ENCODE results near the gene RELN. TPM values are rescaled to one million over a fixed set of nuclear protein-coding genes. Genes with fewer than 3 reads are reported as not detected.

Gene RELN
- total and polyA plus RNA-seq, 2 donors (not counting 1 experiment from before 2014, with no cell fraction given) = not detected

DNA sequence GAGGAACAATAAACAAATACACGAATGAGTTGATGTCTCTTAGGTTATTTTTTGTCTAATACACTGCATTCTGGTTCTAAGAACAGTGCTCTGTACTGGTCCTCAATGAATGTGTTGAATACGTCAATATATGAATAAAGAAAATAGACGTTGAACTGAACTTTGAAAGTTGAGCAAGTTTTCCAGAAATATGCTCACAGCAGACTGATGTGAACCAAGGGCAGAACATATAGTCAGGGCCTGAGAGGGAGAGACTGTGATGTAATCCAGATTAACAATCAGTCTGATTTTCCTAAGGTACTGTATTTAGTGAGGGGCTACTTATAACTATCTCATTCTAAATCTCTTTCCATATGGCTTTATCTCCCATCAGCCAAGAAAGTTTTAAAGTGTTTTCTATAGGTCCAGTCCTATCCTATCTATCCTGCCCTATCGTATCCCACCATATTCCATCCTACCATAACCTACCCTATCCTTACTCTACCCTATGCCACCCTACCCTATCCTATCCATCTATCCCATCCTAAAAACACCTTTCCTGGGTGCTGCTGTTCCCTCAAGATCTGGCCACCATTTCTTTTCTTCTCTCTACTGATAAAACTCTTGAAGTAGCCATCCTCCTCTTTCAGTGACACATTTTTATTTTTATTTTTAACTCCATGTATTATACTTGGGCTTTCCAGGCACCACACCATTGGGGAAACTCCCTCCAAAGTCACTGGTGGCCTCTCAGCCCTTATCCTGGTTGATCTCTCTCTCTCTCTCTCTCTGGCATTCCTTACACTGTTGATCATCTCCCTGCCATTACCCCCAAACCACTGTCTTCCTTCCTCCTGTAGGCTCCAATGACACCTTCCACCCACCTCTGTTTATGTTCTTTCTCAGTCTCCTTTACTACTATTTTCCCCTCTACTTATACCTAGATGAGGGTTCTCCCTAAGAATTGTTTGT is 331.1 kb downstream of the RELN start:
- Histone ChIP-seq H4K20me1 (ENCODE audit: control insufficient read depth, insufficient read depth, low read length, poor library complexity, severe bottlenecking) (no peaks in the 10 kb centered on the region), H3K4me2 (replicated peaks; ENCODE audit: low read depth, low read length, poor library complexity, severe bottlenecking) (no peak overlapping the region), H3K27ac (ENCODE audit: low read length in 2 of 2) (no peak overlapping the region), H3K4me3 (ENCODE audit: control extremely low read depth in 1 of 5, extremely low read depth in 1 of 5, insufficient read depth in 1 of 5, low read depth in 2 of 5, low read length in 4 of 5) (no peak overlapping the region), H3K79me2 (ENCODE audit: control insufficient read depth, insufficient read depth, low read length) (no peaks in the 10 kb centered on the region), H3K9ac (ENCODE audit: low read length) (no peak overlapping the region), H2AFZ (ENCODE audit: insufficient read depth, low read depth, low read length, poor library complexity, severe bottlenecking) (no peak overlapping the region), H3K9me3 (ENCODE audit: control extremely low read depth in 1 of 3, control insufficient read depth in 2 of 3, insufficient read depth in 1 of 3, low read length in 2 of 3) (no peaks in the 10 kb centered on the region), H3K4me1 (ENCODE audit: control insufficient read depth in 2 of 2, insufficient read depth in 2 of 2, low read length in 2 of 2) (no peaks in the 10 kb centered on the region), H3K36me3 (replicated peaks in 1 of 2; ENCODE audit: control extremely low read depth in 1 of 2, control insufficient read depth in 1 of 2, extremely low read depth in 1 of 2, insufficient read depth in 2 of 2, low read length in 1 of 2) (no peaks in the 10 kb centered on the region), H3K27me3 (replicated peaks in 1 of 4; ENCODE audit: control extremely low read depth in 1 of 4, control insufficient read depth in 3 of 4, insufficient read depth in 4 of 4, low read length in 3 of 4) (no peaks in the 10 kb centered on the region)
- no peak overlapping the region for H3K27ac Mint-ChIP-seq
- WGBS (ENCODE audit: insufficient coverage) = 83% methylated on average over 2 of the region's 4 CpGs
- no peak for TF ChIP-seq CTCF (IDR thresholded peaks at IDR 0.05)
- TF ChIP-seq EZH2 (IDR thresholded peaks at IDR 0.05; ENCODE audit: borderline replicate concordance, insufficient read depth, low read depth, low read length, poor library complexity, severe bottlenecking) = no peak
- CTCF ChIA-PET = no interaction called here
- no peaks in the 10 kb centered on the region for H3K27me3 Mint-ChIP-seq
- DNase-seq (no peak), ATAC-seq (ENCODE audit: low read depth) (no peak)
- intact Hi-C loops (cut with micrococcal nuclease) = no loop called here
- H3K9me3 Mint-ChIP-seq (ENCODE audit: insufficient read depth) = no peaks in the 10 kb centered on the region
- no peak overlapping the region for H3K4me3 Mint-ChIP-seq
- no peaks in the 10 kb centered on the region for H3K4me1 Mint-ChIP-seq
- POLR2A ChIA-PET = no interaction called here

DNA sequence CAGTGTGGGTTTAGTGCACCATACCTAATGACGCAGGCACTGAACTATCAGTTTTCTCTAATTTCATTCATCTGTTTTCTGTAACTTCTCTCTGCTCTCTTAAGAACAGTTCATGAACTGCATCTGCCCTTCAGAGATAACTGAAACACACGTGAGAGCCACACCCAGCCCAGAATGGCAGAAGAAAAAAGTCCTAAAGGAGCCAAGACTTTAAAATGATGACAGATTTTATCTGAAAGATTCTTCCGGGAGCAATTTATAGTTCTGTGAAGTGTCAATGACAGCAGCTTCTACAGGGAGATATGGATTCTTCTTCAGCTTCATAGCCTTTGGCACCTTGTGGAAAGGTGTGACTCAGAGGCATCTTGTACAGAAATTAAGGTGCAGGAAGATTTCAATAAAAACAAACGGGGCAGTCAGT is 332.0 kb downstream of the RELN start:
- intact Hi-C loops (cut with micrococcal nuclease) = no loop called here
- Histone ChIP-seq H3K4me3 (ENCODE audit: control extremely low read depth in 1 of 5, extremely low read depth in 1 of 5, insufficient read depth in 1 of 5, low read depth in 2 of 5, low read length in 4 of 5) (no peak overlapping the region), H3K9me3 (ENCODE audit: control extremely low read depth in 1 of 3, control insufficient read depth in 2 of 3, insufficient read depth in 1 of 3, low read length in 2 of 3) (no peaks in the 10 kb centered on the region), H3K27me3 (replicated peaks in 1 of 4; ENCODE audit: control extremely low read depth in 1 of 4, control insufficient read depth in 3 of 4, insufficient read depth in 4 of 4, low read length in 3 of 4) (no peaks in the 10 kb centered on the region), H3K9ac (ENCODE audit: low read length) (no peak overlapping the region), H3K79me2 (ENCODE audit: control insufficient read depth, insufficient read depth, low read length) (no peaks in the 10 kb centered on the region), H3K4me2 (replicated peaks; ENCODE audit: low read depth, low read length, poor library complexity, severe bottlenecking) (no peak overlapping the region), H3K36me3 (replicated peaks in 1 of 2; ENCODE audit: control extremely low read depth in 1 of 2, control insufficient read depth in 1 of 2, extremely low read depth in 1 of 2, insufficient read depth in 2 of 2, low read length in 1 of 2) (no peaks in the 10 kb centered on the region), H2AFZ (ENCODE audit: insufficient read depth, low read depth, low read length, poor library complexity, severe bottlenecking) (no peak overlapping the region), H3K27ac (ENCODE audit: low read length in 2 of 2) (no peak overlapping the region), H4K20me1 (ENCODE audit: control insufficient read depth, insufficient read depth, low read length, poor library complexity, severe bottlenecking) (no peaks in the 10 kb centered on the region), H3K4me1 (ENCODE audit: control insufficient read depth in 2 of 2, insufficient read depth in 2 of 2, low read length in 2 of 2) (no peaks in the 10 kb centered on the region)
- no peak overlapping the region for H3K4me3 Mint-ChIP-seq
- H3K27ac Mint-ChIP-seq = no peak overlapping the region
- TF ChIP-seq CTCF (IDR thresholded peaks at IDR 0.05) (no peak), EZH2 (IDR thresholded peaks at IDR 0.05; ENCODE audit: borderline replicate concordance, insufficient read depth, low read depth, low read length, poor library complexity, severe bottlenecking) (no peak)
- H3K27me3 Mint-ChIP-seq = no peaks in the 10 kb centered on the region
- no peaks in the 10 kb centered on the region for H3K4me1 Mint-ChIP-seq
- CTCF ChIA-PET = no interaction called here
- POLR2A ChIA-PET = no interaction called here
- WGBS (ENCODE audit: insufficient coverage) = 81% methylated on average over 3 of the region's 4 CpGs
- ATAC-seq (ENCODE audit: low read depth) = no peak
- no peaks in the 10 kb centered on the region for H3K9me3 Mint-ChIP-seq (ENCODE audit: insufficient read depth)
- DNase-seq = no peak

All from B cell (primary cell).